Testis (tissue), 2 donors: ENCODE results near the gene IL6ST.

Source experiments
- POLR2A ChIP-seq: fragments of 450-650 bp; IDR thresholded peaks from one replicate; pipeline ENCODE4 v1.6.1; 2017; ENCODE audit warnings: antibody characterized with exemption, mild to moderate bottlenecking, moderate library complexity
- TF ChIP-seq, protein P1 (sequence below), 3 experiments: fragments of 450-650 bp in 2 of 3; fragments of 200-600 bp in 1 of 3; sonication (generic) in 1 of 3; IDR thresholded peaks; one replicate each; pipeline ENCODE4 v1.5.1; 2016 to 2019; ENCODE audit warnings: antibody characterized with exemption in 3 of 3, mild to moderate bottlenecking in 2 of 3, moderate library complexity in 1 of 3

DNA sequence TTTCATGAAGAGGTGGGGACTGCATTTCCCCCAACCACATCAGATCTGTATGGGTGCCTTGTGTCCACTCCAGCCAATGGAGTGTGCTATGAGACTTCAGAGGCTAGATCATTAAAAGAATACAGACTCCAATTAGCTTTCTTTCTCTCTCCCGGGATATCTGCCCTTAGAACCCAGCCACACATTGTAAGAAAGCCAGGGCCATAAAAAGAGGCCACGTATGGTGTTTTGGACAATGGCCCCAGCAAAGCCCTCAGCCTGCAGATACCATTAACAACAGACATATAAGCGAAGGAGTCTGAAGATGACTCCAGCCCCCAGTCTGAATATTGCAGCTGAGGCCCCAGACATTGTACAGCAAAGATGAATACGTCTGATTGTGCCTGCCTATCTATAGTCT is 21.5 kb downstream of the IL6ST start:
- TF ChIP-seq POLR2A, result no peak
- TF ChIP-seq, protein P1, sequence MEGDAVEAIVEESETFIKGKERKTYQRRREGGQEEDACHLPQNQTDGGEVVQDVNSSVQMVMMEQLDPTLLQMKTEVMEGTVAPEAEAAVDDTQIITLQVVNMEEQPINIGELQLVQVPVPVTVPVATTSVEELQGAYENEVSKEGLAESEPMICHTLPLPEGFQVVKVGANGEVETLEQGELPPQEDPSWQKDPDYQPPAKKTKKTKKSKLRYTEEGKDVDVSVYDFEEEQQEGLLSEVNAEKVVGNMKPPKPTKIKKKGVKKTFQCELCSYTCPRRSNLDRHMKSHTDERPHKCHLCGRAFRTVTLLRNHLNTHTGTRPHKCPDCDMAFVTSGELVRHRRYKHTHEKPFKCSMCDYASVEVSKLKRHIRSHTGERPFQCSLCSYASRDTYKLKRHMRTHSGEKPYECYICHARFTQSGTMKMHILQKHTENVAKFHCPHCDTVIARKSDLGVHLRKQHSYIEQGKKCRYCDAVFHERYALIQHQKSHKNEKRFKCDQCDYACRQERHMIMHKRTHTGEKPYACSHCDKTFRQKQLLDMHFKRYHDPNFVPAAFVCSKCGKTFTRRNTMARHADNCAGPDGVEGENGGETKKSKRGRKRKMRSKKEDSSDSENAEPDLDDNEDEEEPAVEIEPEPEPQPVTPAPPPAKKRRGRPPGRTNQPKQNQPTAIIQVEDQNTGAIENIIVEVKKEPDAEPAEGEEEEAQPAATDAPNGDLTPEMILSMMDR (IDR thresholded peaks at IDR 0.05), result no peak
